GM19238 (cell line): ENCODE results near the gene ANGPTL8.

ENCODE experiments used
- DNase-seq: peaks from one replicate; pipeline ENCODE4 v3.0.0; 2011; ENCODE audit warnings: low spot score; ENCODE audit not compliant: insufficient read length

Gene ANGPTL8

DNA sequence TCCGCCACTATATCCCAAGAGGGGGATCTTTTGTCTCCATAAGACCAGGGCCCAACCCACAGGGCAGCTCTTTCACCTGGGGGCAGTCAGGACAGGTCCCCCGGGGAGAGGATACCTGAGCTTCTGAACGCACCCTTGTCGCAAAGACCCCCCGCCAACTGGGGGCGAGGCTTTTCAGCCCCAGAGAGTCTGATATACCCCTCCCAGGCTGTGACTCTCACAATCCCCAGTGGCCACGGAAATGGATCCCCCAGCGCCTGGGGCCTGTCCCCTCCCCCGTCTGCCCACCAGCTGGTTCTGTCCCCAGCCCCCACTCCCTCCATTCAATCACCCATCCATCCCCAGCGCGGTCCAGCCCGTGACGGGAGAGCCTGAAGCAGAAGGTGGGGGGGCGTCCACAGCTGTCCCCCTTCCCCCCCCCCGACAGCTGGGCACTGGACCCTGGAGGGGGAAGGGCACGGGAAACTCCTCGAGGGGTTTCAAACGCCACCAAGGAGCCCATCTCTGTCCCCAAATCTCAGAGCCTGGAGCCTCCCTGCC lies 22.1 kb downstream of the ANGPTL8 start:
- DNase-seq, result no peak

DNA sequence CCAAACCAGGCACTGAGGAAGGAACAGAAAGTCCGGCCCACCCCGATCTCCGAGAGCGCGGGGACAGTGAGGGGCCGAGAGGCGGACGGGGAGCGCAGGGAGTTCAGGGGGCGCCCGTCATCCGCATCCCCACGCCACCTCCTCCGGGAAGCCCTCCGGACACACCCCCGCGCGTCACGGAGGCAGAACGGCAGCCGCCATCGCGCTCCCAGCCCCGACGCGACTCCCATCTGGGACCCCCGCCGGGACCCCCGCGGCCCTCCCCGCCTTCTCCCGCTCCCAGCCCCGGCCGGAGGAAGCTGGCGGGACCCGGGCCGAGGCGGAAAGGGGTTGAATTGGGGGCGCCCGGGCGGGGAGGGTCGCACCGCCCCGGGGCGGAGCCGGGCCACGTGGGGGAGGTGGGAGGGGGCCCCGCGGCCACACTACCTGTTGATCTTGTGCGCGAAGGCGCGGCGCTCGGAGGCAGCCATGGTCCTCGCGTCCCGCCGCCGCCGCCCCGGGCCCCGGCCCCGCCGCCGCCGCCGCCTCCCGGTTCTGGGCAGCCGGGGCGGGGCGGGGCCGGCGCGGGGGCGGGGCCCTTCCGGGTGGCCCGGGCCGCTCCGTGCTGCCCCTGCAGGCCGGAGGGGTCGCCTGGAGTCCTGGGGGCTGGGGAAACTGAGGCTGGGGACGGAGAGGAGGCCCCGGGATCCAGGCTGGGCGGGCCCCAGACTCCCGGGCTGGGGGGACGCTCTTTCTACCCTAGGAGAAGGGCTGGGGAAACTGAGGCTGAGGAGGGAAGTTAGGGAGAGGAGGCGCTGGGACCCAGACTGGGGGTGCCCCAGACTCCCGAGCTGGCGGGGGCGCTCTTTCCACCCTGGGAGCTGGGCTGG lies 22.8 kb downstream of the ANGPTL8 start, which contains the start of gene DOCK6:
DOCK6 (minus strand) TSS at position 554 of the 869 bp plus-strand sequence; CDS start at position 470, 84 bp downstream.
- peak; percentile 54 for DNase-seq

DNA sequence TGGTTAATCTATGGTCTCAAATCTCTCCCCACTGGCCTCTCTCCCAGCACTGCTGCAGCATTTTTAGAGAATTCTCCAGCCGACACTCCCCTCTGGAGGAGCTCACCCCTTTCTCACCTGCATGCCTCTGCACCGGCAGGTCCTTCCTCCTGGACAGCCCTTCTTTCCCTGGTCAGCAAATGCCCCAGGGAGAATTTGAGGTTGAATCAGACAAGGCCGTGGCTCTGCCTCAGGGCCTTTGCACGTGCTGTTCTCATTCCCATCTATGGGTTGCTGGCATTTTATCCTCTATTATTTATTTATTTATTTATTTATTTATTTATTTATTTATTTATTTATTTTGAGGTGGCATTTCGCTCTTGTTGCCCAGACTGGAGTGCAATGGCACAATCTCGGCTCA lies 24.3 kb downstream of the ANGPTL8 start:
- no peak for DNase-seq

DNA sequence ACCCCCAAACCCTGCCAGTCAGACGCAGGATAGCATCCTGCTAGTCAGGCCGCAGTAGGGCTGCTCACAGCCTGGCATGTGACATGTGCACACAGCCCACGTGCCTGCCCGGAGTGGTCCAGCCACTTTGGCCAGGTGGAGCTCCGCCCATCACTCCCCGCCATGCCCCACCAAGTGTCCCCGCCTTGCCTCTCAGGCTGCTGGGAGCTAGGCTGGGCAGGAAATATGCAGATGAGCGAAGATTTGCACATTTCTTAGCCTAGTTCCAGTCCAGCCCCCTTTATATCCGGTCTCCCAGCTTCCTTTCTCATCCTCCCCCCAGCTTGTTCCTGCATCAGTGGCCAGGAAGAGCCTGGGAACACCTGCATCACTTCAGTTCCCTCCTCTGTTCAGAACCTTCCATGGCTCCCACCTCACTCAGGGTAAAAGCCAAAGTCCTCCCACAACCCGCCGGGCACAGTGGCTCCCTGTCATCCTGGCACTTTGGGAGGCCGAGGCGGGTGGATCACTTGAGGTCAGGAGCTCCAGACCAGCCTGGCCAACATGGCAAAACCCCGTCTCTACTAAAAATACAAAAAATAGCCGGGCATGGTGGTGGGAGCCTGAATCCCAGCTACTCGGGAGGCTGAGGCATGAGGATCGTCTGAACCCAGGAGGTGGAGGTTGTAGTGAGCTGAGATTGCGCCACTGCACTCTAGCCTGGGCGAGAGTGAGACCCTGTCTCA lies 25.2 kb downstream of the ANGPTL8 start:
- DNase-seq, result no peak

DNA sequence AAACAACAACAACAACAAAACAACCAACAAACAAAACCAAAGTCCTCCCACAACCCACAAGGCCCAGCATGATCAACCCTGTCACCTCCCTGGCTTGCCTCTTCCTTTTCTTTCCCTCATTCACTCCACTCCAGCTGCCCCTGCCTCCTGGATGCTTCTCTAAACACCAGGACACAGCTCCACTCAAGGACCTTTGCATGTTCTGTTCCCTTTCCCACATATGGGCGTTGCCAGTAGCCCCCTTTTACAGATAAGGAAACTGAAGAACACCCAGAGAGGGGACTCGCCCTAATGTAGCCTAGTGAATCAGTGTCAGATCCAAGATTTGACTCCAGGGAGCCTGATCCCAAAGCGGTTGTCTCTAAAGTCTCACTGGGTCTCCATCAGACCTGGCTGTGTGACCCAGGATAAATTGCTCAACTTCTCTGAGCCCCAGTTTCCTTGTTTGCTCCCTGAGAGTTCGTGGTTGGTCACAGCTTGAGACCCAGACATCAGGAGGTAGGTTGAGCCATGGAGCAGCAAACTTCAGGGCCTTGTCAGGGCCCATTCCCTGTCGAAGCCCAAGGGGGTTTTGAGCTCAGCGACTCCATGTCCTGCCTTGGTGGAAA lies 25.9 kb downstream of the ANGPTL8 start:
- DNase-seq, result no peak

DNA sequence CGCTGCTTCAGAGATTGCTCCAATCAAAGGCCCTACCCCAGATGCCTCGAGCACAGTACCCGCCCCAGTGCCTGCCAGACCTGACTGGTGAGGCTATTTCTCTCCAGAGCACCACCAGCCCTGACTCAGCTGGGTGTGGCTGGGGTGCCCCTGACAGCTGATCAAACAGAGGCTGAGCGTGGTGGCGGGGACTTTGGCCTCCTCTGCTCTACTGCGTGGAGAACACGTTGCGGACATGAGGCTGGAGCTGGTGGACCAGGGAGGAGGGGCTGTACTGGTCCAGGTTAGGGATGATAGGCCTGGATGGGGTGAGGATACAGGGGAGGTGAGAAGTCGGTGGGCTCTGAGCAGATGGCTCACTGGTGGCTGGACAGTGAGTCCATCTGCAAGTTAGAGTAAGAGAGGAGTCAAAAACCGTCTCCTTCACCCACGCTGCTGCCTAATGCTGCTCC lies 26.4 kb downstream of the ANGPTL8 start:
- DNase-seq, result no peak

DNA sequence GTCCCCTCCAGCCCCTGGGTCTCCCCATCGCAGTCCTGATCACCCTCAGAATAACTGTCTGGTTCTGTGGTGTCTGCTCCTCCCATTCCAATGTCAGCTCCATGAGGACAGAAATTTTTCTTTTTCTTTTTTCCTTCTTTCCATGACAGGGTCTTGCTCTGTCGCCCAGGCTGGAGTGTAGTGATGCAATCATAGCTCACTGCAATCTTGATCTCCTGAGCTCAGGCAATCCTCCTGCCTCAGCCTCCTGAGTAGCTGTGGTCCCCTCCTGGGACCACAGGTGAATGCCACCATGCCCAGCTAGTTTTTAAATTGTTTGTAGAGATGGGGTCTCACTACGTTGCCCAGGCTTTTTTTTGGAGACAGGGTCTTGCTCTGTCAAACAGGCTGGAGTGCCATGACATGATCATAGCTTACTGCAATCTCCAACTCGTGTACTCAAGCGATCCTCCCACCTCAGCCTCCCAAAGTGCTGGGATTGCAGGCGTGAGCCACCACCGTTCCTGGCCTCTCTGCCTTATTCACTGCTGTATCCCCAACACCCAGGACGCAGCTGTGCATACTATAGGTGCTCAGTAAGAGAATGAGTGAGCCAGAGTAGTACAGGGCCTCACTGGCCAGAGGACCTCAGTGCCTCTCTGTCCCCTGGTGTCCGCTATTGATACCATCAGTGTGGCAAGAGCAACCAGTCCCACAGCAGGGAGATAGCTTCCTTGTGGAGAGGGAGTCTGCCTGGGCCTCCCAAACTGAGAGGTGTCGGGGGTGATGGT lies 28.1 kb downstream of the ANGPTL8 start:
- no peak for DNase-seq

DNA sequence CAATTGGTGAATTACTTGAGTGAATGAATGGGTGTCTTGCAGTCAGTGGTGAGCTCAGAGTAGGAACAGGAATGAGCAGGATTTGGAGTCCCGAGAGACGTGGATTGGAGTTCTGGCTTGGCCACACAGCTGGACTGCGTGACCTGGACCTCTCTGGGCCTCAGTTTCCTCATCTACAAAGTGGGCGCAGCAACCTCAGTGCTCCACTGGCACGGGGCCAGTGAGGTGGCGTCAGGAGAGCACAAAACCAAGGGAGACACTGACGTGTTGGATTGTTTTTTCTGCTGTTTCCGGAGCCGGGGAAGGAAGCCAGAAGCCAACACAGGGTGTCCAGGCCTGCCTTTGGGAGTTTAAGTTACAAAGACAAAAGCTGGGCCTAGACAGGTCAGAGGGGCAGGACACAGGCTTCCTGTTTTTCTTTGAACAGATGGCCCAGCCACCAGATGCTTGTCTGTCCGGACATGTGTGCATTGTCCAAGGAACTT lies 29.4 kb downstream of the ANGPTL8 start:
- no peak for DNase-seq

DNA sequence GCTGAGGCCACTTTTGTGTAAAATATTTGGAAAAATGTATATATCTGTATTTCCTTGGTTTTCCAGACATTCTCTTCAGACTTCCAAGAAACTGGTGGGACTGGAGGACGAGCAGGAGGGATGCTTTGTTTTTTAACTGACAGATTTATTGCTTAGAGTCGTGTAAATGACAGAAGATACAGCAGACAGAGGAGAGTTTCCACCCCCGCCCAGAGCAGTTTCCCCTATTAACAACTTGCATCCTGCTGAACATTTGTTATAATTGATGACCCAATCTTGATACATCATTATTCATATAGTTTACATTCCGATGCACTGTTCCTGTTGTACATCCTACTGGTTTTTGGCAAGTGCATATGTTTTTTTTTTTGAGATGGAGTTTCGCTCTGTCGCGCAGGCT lies 30.0 kb downstream of the ANGPTL8 start:
- no peak for DNase-seq

DNA sequence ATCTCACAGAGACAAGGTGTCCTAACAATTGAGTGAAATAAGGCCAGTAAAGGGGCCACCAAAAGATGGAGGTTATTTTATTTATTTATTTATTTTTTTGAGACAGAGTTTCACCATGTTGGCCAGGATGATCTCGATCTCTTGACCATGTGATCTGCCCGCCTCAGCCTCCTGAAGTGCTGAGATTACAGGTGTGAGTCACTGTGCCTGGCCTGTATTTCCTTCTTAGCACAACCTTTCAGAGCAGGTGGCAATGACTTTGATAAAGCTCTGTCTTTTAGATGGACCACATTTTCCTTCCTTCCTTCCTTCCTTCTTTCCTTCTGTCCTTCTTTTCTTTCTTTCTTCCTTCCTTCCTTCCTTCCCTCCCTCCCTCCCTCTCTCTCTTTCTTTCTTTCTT lies 33.9 kb downstream of the ANGPTL8 start:
- no peak for DNase-seq

DNA sequence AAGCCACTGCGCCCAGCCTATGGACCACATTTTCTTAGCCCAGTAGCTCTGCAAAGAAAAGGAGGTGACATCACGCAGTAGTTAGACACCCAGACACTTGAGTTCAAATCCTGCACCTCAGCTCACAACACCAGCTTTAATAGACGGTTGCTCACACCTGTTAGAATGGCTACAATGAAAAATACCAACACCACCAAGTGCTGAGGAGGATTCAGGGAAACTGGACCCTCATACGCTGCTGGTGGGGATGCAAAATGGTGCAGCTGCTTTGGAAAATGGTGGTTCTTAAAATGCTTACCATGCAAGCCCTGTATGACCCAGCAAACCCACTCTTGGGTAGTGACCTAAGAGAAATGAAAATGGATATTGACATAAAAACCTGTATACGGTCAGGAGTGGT lies 34.6 kb downstream of the ANGPTL8 start:
- no peak for DNase-seq

DNA sequence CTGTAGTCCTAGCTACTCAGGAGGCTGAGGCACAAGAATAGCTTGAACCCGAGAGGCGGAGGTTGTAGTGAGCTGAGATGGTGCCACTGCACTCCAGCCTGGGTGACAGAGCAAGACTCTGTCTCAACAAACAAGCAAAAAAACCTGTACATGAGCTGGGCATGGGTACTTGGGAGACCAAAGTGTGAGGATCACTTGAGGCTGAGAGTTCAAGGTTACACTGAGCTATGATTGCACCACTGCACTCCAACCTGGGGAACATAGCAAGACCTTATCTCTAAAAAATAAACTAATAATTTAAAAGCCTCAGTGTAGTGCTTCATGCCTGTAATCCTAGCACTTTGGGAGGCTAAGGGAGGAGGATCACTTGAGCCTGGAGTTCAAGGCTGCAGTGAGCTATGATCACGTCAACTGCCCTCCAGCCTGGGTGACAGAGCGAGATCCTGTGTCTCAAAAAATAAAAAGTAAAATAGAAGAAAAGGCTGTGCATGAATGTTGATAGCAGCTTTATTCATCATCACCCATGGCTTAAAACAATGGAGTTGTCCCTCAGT lies 35.2 kb downstream of the ANGPTL8 start:
- DNase-seq, result no peak

DNA sequence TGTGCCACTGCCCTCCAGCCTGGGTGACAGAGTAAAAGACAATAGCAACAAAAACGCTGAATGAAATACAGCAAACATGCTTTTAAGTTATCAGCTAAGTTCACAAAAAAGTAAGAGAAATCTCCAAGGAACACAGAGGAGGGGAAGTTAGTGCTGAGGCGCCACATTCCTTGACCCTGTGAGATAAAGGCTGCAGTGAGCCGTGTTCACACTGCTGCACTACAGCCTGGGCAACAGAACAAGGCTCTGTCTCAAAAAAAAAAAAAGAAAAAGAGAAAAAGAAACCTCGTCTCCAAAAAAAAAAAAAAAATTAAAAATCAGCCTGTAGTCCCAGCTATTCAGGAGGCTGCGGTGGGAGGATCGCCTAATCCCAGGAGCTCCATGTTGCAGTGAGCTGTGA lies 39.3 kb downstream of the ANGPTL8 start:
- no peak for DNase-seq

DNA sequence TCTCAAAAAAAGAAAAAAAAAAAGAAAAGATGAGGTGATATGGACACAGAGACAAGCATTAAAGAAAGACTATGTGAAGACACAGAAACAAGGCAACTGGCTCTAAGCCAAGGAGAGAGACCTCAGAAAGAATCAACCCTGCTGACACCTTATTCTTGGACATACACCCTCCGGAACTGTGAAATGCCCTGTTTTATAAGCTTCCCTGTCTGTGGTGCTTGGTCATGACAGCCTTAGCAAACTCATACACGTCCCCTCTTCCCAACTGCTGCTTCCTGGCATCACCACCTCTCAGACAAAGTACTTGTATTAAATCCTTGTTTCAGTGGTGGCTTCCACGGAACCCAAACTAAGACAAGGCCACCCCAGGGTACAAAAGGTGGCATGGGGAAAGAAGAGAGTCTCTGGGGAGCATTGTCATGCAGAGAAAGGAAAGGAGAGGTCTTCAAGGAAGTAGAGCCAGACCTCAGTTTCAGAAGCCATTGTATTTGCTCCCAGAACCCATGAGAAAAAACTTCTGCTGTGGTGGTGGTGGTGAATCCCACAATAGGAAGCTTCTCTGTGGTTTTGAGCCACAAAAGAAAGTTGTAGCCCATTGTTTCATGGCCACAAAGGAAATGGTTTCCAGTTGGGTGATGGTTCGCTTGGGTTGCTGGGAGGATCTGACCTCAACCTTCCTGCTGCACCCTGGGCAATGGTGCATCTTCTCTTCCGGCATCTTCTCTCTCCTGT lies 40.3 kb downstream of the ANGPTL8 start:
- DNase-seq, result peak; percentile 61

DNA sequence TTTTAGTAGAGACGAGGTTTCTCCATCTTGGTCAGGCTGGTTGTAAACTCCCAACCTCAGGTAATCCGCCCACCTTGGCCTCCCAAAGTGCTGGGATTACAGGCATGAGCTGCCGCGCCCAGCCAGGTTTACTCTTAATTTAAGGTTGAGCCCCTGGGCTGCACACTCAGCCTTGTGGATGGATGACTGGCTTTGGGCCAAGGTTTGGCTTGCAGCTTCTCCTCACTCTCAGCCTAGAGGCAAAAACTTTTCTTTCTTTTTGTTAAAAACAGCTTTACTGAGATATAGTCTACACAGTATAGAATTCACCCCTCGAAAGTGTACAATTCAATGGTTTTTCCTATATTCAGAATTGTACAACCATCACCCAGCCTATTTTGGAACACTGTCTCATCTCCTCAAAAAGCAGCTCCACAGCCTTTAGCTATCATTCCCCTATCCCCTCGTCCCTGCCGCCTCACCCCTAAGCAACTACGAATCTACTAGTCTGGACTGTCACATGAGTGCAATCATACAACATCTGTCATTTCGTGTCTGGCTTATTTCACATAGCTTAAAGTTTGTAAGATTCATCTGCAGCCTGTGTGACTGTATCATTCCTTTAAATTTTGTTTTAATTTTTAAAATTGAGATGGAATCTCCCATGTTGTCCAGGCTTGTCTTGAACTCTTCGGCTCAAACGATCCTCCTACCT lies 42.1 kb downstream of the ANGPTL8 start:
- DNase-seq, result no peak

DNA sequence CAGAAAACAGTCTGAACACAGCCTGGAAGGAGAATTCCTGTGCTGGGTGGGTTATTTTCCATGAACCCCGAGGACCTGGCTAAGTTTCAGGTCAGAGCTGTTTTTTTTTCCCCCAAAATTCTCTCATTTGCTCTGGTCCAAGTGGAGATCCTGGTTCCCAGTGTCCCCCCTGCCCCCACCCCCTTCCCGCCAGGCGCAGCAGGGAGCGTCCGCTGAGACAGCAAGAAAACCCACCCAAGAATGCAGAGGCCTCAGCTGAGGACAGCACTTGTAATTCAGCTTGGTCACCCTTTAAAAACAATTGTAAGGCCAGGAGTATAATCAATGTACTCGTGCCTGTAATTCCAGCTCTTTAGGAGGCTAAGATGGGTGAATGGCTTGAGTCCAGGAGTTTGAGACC lies 45.1 kb downstream of the ANGPTL8 start:
- no peak for DNase-seq

DNA sequence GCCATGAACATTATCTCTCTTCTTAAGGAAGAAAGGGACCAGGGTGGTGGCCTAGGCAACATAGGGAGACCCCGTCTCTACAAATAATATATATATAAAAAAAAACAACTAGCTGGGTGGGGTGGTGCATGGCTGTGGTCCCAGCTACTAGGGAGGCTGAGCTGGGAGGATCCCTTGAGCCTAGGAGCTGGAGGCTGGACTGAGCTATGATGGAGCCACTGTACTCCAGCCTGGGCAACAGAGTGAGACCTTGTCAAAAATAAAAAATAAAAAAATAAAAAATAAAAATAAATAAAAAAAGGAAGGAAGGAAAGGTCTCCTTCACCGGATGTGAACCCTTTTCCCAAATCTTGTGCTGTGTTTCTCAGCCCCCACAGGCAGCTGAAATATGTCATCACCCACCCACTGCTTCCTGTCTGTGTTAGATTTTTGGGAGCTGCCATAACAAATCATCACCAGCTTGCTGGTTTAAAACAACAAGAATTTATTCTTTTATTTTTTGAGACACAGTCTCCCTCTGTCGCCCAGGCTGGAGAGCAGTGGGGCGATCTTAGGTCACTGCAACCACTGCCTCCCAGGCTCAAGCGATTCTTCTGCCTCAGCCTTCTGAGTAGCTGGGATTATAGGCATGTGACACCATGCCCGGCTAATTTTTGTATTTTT lies 47.0 kb downstream of the ANGPTL8 start:
- no peak for DNase-seq

DNA sequence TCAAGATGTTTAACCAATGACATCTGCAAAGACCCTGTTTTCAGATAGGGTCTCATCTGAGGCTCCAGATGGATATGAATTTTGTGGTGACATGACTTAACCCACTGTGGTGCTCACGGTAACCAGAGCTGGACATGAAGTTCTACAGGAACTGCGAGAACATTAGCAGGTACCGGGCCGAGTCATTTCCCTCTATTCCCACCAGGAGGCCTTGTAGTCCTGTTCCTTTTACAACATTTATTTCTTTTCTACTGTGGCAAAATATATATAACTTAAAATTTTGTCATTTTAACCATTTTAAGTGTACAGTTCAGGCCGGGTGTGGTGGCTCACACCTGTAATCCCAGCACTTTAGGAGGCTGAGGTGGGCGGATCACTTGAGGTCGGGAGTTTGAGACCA lies 48.9 kb downstream of the ANGPTL8 start:
- no peak for DNase-seq

DNA sequence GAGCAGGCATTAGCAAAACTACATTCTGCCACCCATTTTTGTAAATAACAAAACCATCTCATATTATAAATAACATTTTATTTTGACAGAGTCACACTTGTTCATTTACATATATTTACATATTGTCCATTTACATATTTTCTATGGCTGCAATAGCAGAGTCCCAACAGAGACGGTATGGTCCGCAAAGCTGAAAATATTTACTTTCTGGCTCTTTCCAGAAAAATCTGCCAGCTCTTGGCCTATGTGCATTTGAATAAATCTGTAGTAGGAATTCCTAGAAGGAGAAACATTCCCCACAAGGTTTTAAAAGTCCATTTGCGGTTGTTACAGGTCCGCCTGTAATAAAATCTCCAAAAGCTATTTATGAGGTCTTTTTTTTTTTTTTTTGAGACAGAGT lies 50.8 kb downstream of the ANGPTL8 start:
- DNase-seq, result no peak
